ENCODE results near the gene CAMK2D. TPM values are rescaled to one million over a fixed set of nuclear protein-coding genes. Genes with fewer than 3 reads are reported as not detected.

CAMK2D gene
- total and polyA plus RNA-seq, 2 experiments from 2014 or later, result 36.8 to 99.1 TPM

- no peak for DNase-seq (ENCODE audit: low spot score)
- peaks cover 3% of the 10 kb centered on the region for H4K20me1 ChIP-seq (ENCODE audit: insufficient read depth, poor library complexity, severe bottlenecking)
- H3K36me3 ChIP-seq (replicated peaks; ENCODE audit: insufficient read depth, low read depth), result no peaks in the 10 kb centered on the region
- H3K27ac ChIP-seq, result no peak overlapping the region
- H3K4me1 ChIP-seq (ENCODE audit: insufficient read depth), result no peaks in the 10 kb centered on the region
- no peaks in the 10 kb centered on the region for H3K9me2 ChIP-seq (replicated peaks; ENCODE audit: insufficient read depth)
- H3K4me2 ChIP-seq, result no peak overlapping the region
- H3K27me3 ChIP-seq, result no peaks in the 10 kb centered on the region
- 93% methylated on average over 6 of the region's 6 CpGs for WGBS (ENCODE audit: low lambda C conversion rate, missing lambda C conversion rate)
- TF ChIP-seq EZH2 (IDR thresholded peaks at IDR 0.05; ENCODE audit: borderline replicate concordance) (no peak), CTCF (IDR thresholded peaks at IDR 0.05; ENCODE audit: poor library complexity) (no peak), EZH2phosphoT487 (IDR thresholded peaks at IDR 0.05; ENCODE audit: low read depth, severe bottlenecking, unreplicated experiment) (no peak)
- H3K4me3 ChIP-seq, result no peak overlapping the region
- H2AFZ ChIP-seq, result no peak overlapping the region
- no peaks in the 10 kb centered on the region for H3K9me3 ChIP-seq (ENCODE audit: low read depth)
- H3K79me2 ChIP-seq, result peaks cover 59% of the 10 kb centered on the region
Measured at GRCh38 chr4:113617195-113617594, 144.3 kb downstream of the CAMK2D start.

GRCh38 chr4:113616443-113616842 is 145.1 kb downstream of the CAMK2D start:
- no peaks in the 10 kb centered on the region for H3K9me2 ChIP-seq (replicated peaks; ENCODE audit: insufficient read depth)
- no peak overlapping the region for H3K4me3 ChIP-seq
- H4K20me1 ChIP-seq (ENCODE audit: insufficient read depth, poor library complexity, severe bottlenecking), result peaks cover 3% of the 10 kb centered on the region
- H2AFZ ChIP-seq, result no peak overlapping the region
- H3K4me2 ChIP-seq, result no peak overlapping the region
- no peaks in the 10 kb centered on the region for H3K36me3 ChIP-seq (replicated peaks; ENCODE audit: insufficient read depth, low read depth)
- no peak overlapping the region for H3K27ac ChIP-seq
- H3K79me2 ChIP-seq, result peaks cover 60% of the 10 kb centered on the region
- no peaks in the 10 kb centered on the region for H3K9me3 ChIP-seq (ENCODE audit: low read depth)
- TF ChIP-seq EZH2phosphoT487 (IDR thresholded peaks at IDR 0.05; ENCODE audit: low read depth, severe bottlenecking, unreplicated experiment), result no peak
- TF ChIP-seq CTCF (IDR thresholded peaks at IDR 0.05; ENCODE audit: poor library complexity), result no peak
- TF ChIP-seq EZH2 (IDR thresholded peaks at IDR 0.05; ENCODE audit: borderline replicate concordance), result no peak
- no peak for DNase-seq (ENCODE audit: low spot score)
- WGBS (ENCODE audit: low lambda C conversion rate, missing lambda C conversion rate), result 71% methylated on average over 1 of the region's 1 CpG
- no peaks in the 10 kb centered on the region for H3K4me1 ChIP-seq (ENCODE audit: insufficient read depth)
- no peaks in the 10 kb centered on the region for H3K27me3 ChIP-seq

GRCh38 chr4:113614414-113614813 is 147.1 kb downstream of the CAMK2D start:
- TF ChIP-seq EZH2 (IDR thresholded peaks at IDR 0.05; ENCODE audit: borderline replicate concordance) (no peak), EZH2phosphoT487 (IDR thresholded peaks at IDR 0.05; ENCODE audit: low read depth, severe bottlenecking, unreplicated experiment) (no peak), CTCF (IDR thresholded peaks at IDR 0.05; ENCODE audit: poor library complexity) (no peak)
- no peak overlapping the region for H3K4me2 ChIP-seq
- WGBS (ENCODE audit: low lambda C conversion rate, missing lambda C conversion rate), result 88% methylated on average over 2 of the region's 2 CpGs
- H3K4me1 ChIP-seq (ENCODE audit: insufficient read depth), result no peaks in the 10 kb centered on the region
- no peaks in the 10 kb centered on the region for H3K9me3 ChIP-seq (ENCODE audit: low read depth)
- no peaks in the 10 kb centered on the region for H3K36me3 ChIP-seq (replicated peaks; ENCODE audit: insufficient read depth, low read depth)
- no peak overlapping the region for H3K4me3 ChIP-seq
- H2AFZ ChIP-seq, result no peak overlapping the region
- no peaks in the 10 kb centered on the region for H3K9me2 ChIP-seq (replicated peaks; ENCODE audit: insufficient read depth)
- H3K27ac ChIP-seq, result no peak overlapping the region
- H4K20me1 ChIP-seq (ENCODE audit: insufficient read depth, poor library complexity, severe bottlenecking), result peaks cover 3% of the 10 kb centered on the region
- no peaks in the 10 kb centered on the region for H3K27me3 ChIP-seq
- DNase-seq (ENCODE audit: low spot score), result no peak
- peaks cover 53% of the 10 kb centered on the region for H3K79me2 ChIP-seq

GRCh38 chr4:113613503-113613902 is 148.0 kb downstream of the CAMK2D start:
- Histone ChIP-seq H3K27ac (no peak overlapping the region), H3K79me2 (peaks cover 54% of the 10 kb centered on the region), H3K4me2 (no peak overlapping the region), H3K36me3 (replicated peaks; ENCODE audit: insufficient read depth, low read depth) (no peaks in the 10 kb centered on the region), H3K4me1 (ENCODE audit: insufficient read depth) (no peaks in the 10 kb centered on the region), H3K27me3 (no peaks in the 10 kb centered on the region), H3K9me3 (ENCODE audit: low read depth) (no peaks in the 10 kb centered on the region), H4K20me1 (ENCODE audit: insufficient read depth, poor library complexity, severe bottlenecking) (peaks cover 3% of the 10 kb centered on the region), H3K9me2 (replicated peaks; ENCODE audit: insufficient read depth) (no peaks in the 10 kb centered on the region), H3K4me3 (no peak overlapping the region), H2AFZ (no peak overlapping the region)
- TF ChIP-seq CTCF (IDR thresholded peaks at IDR 0.05; ENCODE audit: poor library complexity), result no peak
- no peak for TF ChIP-seq EZH2phosphoT487 (IDR thresholded peaks at IDR 0.05; ENCODE audit: low read depth, severe bottlenecking, unreplicated experiment)
- TF ChIP-seq EZH2 (IDR thresholded peaks at IDR 0.05; ENCODE audit: borderline replicate concordance), result no peak
- 96% methylated on average over 4 of the region's 4 CpGs for WGBS (ENCODE audit: low lambda C conversion rate, missing lambda C conversion rate)
- DNase-seq (ENCODE audit: low spot score), result no peak

Data from hepatocyte (in vitro differentiated cells).